COLO668 (cell line): Measurements from ENCODE around the gene SLC26A6.

ENCODE experiments used
- DNase-seq: peaks from one replicate; lab custom pipeline; 2025; ENCODE audit not compliant: unreplicated experiment; lab: John Stamatoyannopoulos, UW

The SLC26A6 gene

GRCh38 chr3:48635222-48636021 is at the start of gene SLC26A6:
Gene SLC26A6 (minus strand): TSS chr3:48635461. CDS start chr3:48635393, 68 bp downstream.
- peak; percentile 95 for DNase-seq

GRCh38 chr3:48684480-48685143 is 49.4 kb upstream of the SLC26A6 start:
- DNase-seq, result peak; percentile 8

- DNase-seq, result no peak
These were observed 48.7 kb upstream of the SLC26A6 start for GRCh38 chr3:48684054-48684349.

GRCh38 chr3:48682786-48683185 is 47.5 kb upstream of the SLC26A6 start:
- DNase-seq, result no peak

GRCh38 chr3:48681974-48682610 is 46.8 kb upstream of the SLC26A6 start:
- DNase-seq, result no peak

GRCh38 chr3:48681541-48681880 is 46.2 kb upstream of the SLC26A6 start:
- no peak for DNase-seq

- DNase-seq, result no peak
These were observed 45.7 kb upstream of the SLC26A6 start for GRCh38 chr3:48680811-48681540.

- no peak for DNase-seq
These were observed 44.4 kb upstream of the SLC26A6 start for GRCh38 chr3:48679411-48680391.

- peak; percentile 21 for DNase-seq
These were observed 43.5 kb upstream of the SLC26A6 start for GRCh38 chr3:48678566-48679380.

GRCh38 chr3:48678056-48678455 is 42.8 kb upstream of the SLC26A6 start:
- no peak for DNase-seq

- no peak for DNase-seq
These were observed 39.2 kb upstream of the SLC26A6 start for GRCh38 chr3:48674505-48674904.

- DNase-seq, result no peak
These were observed 37.3 kb upstream of the SLC26A6 start for GRCh38 chr3:48672522-48672921.

GRCh38 chr3:48664929-48665328 is 29.7 kb upstream of the SLC26A6 start:
- no peak for DNase-seq

- DNase-seq, result no peak
These were observed 29.0 kb upstream of the SLC26A6 start for GRCh38 chr3:48664313-48664644.

GRCh38 chr3:48663489-48664312 is 28.4 kb upstream of the SLC26A6 start:
- DNase-seq, result peak; percentile 96

GRCh38 chr3:48662753-48663488 is 27.7 kb upstream of the SLC26A6 start, which contains the start of gene CELSR3:
Gene CELSR3 (minus strand): TSS chr3:48662886. CDS start chr3:48662634, 252 bp downstream.
- DNase-seq, result peak; percentile 86

GRCh38 chr3:48662145-48662752 is 27.0 kb upstream of the SLC26A6 start:
- DNase-seq, result peak; percentile 14
